Spleen (tissue), 11 donors: Measurements from ENCODE around the gene HOXA13. TPM values are rescaled to one million over a fixed set of nuclear protein-coding genes. Genes with fewer than 3 reads are reported as not detected.

ENCODE experiments used
- DNase-seq: peaks from one replicate; pipeline ENCODE4 v3.0.0-alpha.2; 2020
- H3K27ac ChIP-seq, 8 donors: fragments of 200-600 bp; sonication (generic) in 7 of 8; 1 replicate in 4 of 8; 2 replicates in 4 of 8; pipeline versions ENCODE4 v1.5.0 to v1.8.0; 2016 to 2021; ENCODE audit warnings: inconsistent platforms in 4 of 8, mild to moderate bottlenecking in 4 of 8, moderate library complexity in 1 of 8
- H3K27me3 ChIP-seq, 7 donors: fragments of 200-600 bp; sonication (generic) in 6 of 7; replicated peaks in 1 of 7; 1 replicate in 4 of 7; 2 replicates in 3 of 7; pipeline versions ENCODE4 v1.5.0 to v1.8.0; 2016 to 2021; ENCODE audit warnings: inconsistent platforms in 3 of 7, mild to moderate bottlenecking in 1 of 7
- H3K36me3 ChIP-seq, 6 donors: fragments of 200-600 bp; sonication (generic) in 5 of 6; 1 replicate in 4 of 6; 2 replicates in 2 of 6; pipeline versions ENCODE4 v1.5.0 to v1.8.0; 2016 to 2021; ENCODE audit warnings: inconsistent platforms in 2 of 6
- H3K4me1 ChIP-seq, 6 donors: fragments of 200-600 bp; sonication (generic) in 5 of 6; 1 replicate in 3 of 6; 2 replicates in 3 of 6; pipeline versions ENCODE4 v1.5.0 to v1.8.0; 2016 to 2021; ENCODE audit warnings: inconsistent platforms in 3 of 6
- H3K4me3 ChIP-seq, 8 donors: fragments of 200-600 bp; sonication (generic) in 7 of 8; 1 replicate in 4 of 8; 2 replicates in 4 of 8; pipeline versions ENCODE4 v1.5.0 to v1.8.0; 2016 to 2021; ENCODE audit warnings: inconsistent platforms in 4 of 8, mild to moderate bottlenecking in 4 of 8, moderate library complexity in 2 of 8
- H3K9me3 ChIP-seq, 8 donors: fragments of 200-600 bp; sonication (generic) in 7 of 8; 1 replicate in 4 of 8; 2 replicates in 4 of 8; pipeline versions ENCODE4 v1.5.0 to v1.8.0; 2016 to 2021; ENCODE audit warnings: inconsistent platforms in 4 of 8
- POLR2A ChIP-seq, 3 donors: fragments of 450-650 bp; IDR thresholded peaks; one replicate each; pipeline ENCODE4 v1.5.1; 2017; ENCODE audit warnings: antibody characterized with exemption in 3 of 3, mild to moderate bottlenecking in 1 of 3
- POLR2AphosphoS5 ChIP-seq, 3 donors: sonication (generic); formaldehyde crosslinking; IDR thresholded peaks; one replicate each; pipeline ENCODE4 v1.5.1; 2017; ENCODE audit warnings: antibody characterized with exemption in 3 of 3
- WGBS, 5 donors: extraction: QIAGEN DNeasy Blood & Tissue Kit in 3 of 5; methylation state at CpG; one replicate each; pipeline versions ENCODE4 v1.1.5 to v1.1.7; 2013 to 2018; 5-methylcytosine and 5-hydroxymethylcytosine counted together
- intact Hi-C: fragments of 100-400 bp; cut with DNase I; formaldehyde crosslinking; loops from one replicate; pipeline ENCODE4 v1.15.0; 2023; ENCODE audit warnings: low total_unique reads
- polyA plus RNA-seq, 3 donors: library from polyadenylated mRNA; stranded (reverse); fragments of 200-250 nt; gene quantifications; one replicate each; pipeline ENCODE4 v1.2.1, GENCODE V29; 2013
- total RNA-seq, 7 donors: library from RNA; depleted of rRNA in 3 of 7; stranded (reverse); fragments of >200 nt in 3 of 7; fragmentation: NEBNext Ultra II Directional in 4 of 7; extraction: Animal tissue kit (Norgen Biotek cat#: 25700) in 4 of 7; gene quantifications; one replicate each; pipeline versions ENCODE4 v1.1.0 to v1.2.1, GENCODE V29; 2016 to 2021
- TF ChIP-seq, protein P1 (sequence below), 11 experiments: fragments of 200-600 bp in 7 of 11; fragments of 450-650 bp in 4 of 11; sonication (generic) in 4 of 11; IDR thresholded peaks in 8 of 11; conservative IDR thresholded peaks in 3 of 11; 1 replicate in 7 of 11; 2 replicates in 4 of 11; pipeline versions ENCODE4 v1.4.0 to v1.8.0; 2016 to 2021; ENCODE audit warnings: antibody characterized with exemption in 11 of 11, inconsistent platforms in 4 of 11, mild to moderate bottlenecking in 1 of 11
- donor health status: healthy with polysubstance abuse.
- donor health status: DM: no; HTN: no; CAD: no; lungs with moderate emphysema.
- donor health status: DM: no; HTN: no; CAD: no.
- donor health status: Bipolar disorder and iron deficiency.
- donor health status: healthy.
- donor health status: DM: no; HTN: no; CAD: no.
- donor health status: DM: yes; HTN: yes; CAD: no.

HOXA13 gene
- total and polyA plus RNA-seq, 10 donors, result not detected

DNA sequence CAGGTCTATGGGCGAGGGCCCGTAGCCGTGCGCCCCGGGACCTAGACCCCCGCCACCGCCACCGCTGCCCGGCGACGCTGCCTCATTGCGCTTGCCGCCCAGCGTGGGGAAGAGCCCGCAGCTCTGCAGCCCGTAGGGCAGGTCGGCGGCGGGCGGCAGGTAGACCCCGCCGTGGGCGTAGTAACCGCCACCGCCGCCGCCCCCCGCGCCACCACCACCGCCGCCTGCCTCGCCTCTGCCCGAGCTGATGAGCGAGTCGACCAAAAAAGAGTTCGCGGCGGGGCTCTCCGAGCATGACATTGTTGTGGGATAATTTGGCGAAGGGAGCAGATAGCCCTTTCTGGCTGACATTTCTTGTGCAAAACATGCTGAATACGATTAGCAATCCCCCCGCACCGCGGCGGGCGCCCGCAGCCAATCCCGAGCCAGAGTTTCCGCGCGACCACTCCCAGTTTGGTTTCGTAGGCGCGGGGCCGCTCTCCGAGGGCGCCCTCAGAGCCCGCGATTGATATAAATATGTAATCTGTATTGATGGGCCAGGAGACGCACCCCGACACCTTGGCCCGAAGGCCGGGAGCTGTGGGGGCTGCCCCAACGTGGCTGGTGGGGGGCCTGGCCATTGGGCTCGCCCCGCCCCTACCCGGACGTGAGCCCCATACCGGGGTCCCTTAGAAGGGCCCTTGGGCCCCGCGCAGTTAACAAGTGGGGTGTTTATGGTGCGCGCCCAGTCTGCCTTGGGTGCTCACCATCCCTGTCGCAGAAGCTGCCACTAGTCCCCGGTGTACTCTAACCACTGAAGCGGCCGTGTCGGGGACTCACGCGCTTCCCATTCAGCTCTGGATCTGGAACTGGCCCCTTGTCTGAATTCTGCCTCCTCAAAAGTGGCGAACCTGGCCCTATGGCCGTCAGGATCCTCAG lies 25.7 kb downstream of the HOXA13 start, which contains the start of gene HOXA10:
Gene HOXA10 (minus strand): TSS at position 365 of the 918 bp plus-strand sequence. CDS start 14 bp downstream, at position 351.
- peak within 1 kb of the TSS in 2 of 8 donors; percentile 26 to 32 for H3K27ac ChIP-seq
- intact Hi-C loops, result no loop called here
- no peak for TF ChIP-seq POLR2A (IDR thresholded peaks at IDR 0.05)
- no peak for TF ChIP-seq POLR2AphosphoS5 (IDR thresholded peaks at IDR 0.05)
- TF ChIP-seq, protein P1, sequence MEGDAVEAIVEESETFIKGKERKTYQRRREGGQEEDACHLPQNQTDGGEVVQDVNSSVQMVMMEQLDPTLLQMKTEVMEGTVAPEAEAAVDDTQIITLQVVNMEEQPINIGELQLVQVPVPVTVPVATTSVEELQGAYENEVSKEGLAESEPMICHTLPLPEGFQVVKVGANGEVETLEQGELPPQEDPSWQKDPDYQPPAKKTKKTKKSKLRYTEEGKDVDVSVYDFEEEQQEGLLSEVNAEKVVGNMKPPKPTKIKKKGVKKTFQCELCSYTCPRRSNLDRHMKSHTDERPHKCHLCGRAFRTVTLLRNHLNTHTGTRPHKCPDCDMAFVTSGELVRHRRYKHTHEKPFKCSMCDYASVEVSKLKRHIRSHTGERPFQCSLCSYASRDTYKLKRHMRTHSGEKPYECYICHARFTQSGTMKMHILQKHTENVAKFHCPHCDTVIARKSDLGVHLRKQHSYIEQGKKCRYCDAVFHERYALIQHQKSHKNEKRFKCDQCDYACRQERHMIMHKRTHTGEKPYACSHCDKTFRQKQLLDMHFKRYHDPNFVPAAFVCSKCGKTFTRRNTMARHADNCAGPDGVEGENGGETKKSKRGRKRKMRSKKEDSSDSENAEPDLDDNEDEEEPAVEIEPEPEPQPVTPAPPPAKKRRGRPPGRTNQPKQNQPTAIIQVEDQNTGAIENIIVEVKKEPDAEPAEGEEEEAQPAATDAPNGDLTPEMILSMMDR (IDR thresholded peaks at IDR 0.05 in 8 of 11, conservative IDR thresholded peaks at IDR 0.05 in 3 of 11), result no peak
- peaks cover 15 to 59% (median 43%) of the 10 kb centered on the region in 6 donors for H3K4me1 ChIP-seq
- WGBS, 5 donors, result 5 to 13% (median 6%) methylated on average over 47 to 82 of the region's 82 CpGs
- H3K4me3 ChIP-seq, result peak within 1 kb of the TSS; percentile 16 to 72 (median 46)
- DNase-seq, result peak; percentile 73
- H3K27me3 ChIP-seq, result peaks cover 40 to 100% (median 100%) of the 10 kb centered on the region in 7 donors
- peaks cover 0 to 8% (median 0%) of the 10 kb centered on the region in 8 donors for H3K9me3 ChIP-seq
- H3K36me3 ChIP-seq, result no peaks in the 10 kb centered on the region

DNA sequence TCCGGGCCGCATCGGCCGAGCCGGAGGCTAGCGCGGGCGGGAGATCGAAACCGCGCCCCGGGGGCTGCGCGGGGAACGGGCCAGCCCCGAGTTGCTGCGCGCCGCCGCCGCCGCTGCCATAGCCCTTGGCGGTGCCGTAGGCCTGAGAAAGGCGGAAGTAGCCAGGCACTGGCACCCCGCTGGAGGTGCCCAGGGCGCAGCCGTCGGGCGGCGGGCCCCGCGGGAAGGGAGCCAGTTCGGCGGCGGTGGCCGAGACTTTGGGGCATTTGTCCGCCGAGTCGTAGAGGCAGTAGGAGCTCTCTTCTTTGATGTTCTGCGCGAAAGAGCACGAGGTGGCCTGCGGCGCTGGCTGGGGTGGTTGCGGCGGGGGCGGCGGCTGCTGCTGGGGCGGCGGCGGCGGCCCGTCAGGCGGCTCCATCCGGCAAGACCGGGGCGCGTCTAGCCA lies 26.4 kb downstream of the HOXA13 start:
- Histone ChIP-seq H3K27me3 (peaks cover 42 to 100% (median 100%) of the 10 kb centered on the region in 7 donors), H3K9me3 (peaks cover 0 to 8% (median 0%) of the 10 kb centered on the region in 8 donors), H3K4me3 (peak overlapping the region; percentile 16 to 72 (median 46)), H3K27ac (peak overlapping the region in 2 of 8 donors; percentile 26 to 32), H3K4me1 (peaks cover 15 to 64% (median 42%) of the 10 kb centered on the region in 6 donors), H3K36me3 (no peaks in the 10 kb centered on the region)
- DNase-seq, result peak; percentile 91
- TF ChIP-seq POLR2A (IDR thresholded peaks at IDR 0.05), result no peak
- TF ChIP-seq POLR2AphosphoS5 (IDR thresholded peaks at IDR 0.05), result peak in 1 of 3 donors; percentile 3
- 1 to 3% (median 1%) methylated on average over 36 to 59 of the region's 59 CpGs; no CpG with 5 or more reads in 1 of the 5 donors for WGBS, 5 donors
- intact Hi-C loops, result no loop called here

DNA sequence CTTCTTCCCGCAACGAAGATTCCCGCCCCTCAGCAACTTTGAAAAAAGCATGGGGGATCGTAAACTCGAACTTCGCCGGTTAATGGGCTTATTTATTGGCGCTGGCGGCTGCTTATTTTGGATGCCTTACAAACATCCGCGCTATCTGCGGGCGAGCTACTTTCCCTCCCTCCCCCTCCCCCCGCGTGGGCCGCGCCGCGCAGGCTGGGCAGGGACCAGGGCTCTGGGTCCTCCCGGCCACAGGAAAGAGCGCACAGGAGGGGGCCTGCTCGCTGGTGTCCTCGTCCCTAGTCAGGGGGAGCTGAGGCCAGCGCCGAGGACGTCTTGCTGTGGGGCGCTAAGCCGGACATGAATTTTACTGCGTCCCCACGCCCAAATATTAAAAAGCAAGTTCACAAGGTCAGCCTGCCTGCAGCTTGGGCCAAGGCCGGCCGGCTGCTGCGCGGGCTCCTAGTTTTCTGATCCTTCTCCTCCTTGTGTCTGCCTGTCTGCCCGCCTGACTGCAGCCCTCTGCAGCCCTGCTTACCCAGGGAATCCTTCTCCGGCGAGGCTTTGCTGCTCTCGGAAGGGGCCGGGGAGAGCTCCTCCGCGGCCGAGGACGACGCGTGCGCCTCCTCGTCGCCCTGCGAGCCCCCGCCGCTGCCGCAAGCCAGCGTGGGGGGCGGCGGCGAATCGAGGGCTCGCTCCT lies 26.9 kb downstream of the HOXA13 start:
- Histone ChIP-seq H3K36me3 (no peaks in the 10 kb centered on the region), H3K4me1 (peaks cover 15 to 70% (median 44%) of the 10 kb centered on the region in 6 donors), H3K9me3 (peaks cover 0 to 8% (median 0%) of the 10 kb centered on the region in 8 donors), H3K27me3 (peaks cover 47 to 100% (median 100%) of the 10 kb centered on the region in 7 donors), H3K27ac (peak overlapping the region in 2 of 8 donors; percentile 26 to 32), H3K4me3 (peak overlapping the region; percentile 16 to 72 (median 46))
- TF ChIP-seq, protein P1 (IDR thresholded peaks at IDR 0.05 in 8 of 11, conservative IDR thresholded peaks at IDR 0.05 in 3 of 11), result no peak
- peak in 1 of 3 donors; percentile 50 for TF ChIP-seq POLR2AphosphoS5 (IDR thresholded peaks at IDR 0.05)
- 0 to 2% (median 2%) methylated on average over 16 to 58 of the region's 58 CpGs for WGBS, 5 donors
- intact Hi-C loops, result no loop called here
- DNase-seq, result peak; percentile 76

GRCh38 chr7:27172315-27172774 lies 27.5 kb downstream of the HOXA13 start:
- intact Hi-C loops, result no loop called here
- Histone ChIP-seq H3K36me3 (no peaks in the 10 kb centered on the region), H3K27ac (no peak overlapping the region), H3K4me1 (peaks cover 15 to 76% (median 44%) of the 10 kb centered on the region in 6 donors), H3K9me3 (peaks cover 0 to 8% (median 0%) of the 10 kb centered on the region in 8 donors), H3K27me3 (peaks cover 47 to 100% (median 100%) of the 10 kb centered on the region in 7 donors), H3K4me3 (peak overlapping the region in 3 of 8 donors; percentile 45 to 72 (median 52))
- TF ChIP-seq POLR2AphosphoS5 (IDR thresholded peaks at IDR 0.05) (no peak), POLR2A (IDR thresholded peaks at IDR 0.05) (no peak)
- TF ChIP-seq, protein P1 (IDR thresholded peaks at IDR 0.05 in 8 of 11, conservative IDR thresholded peaks at IDR 0.05 in 3 of 11), result no peak
- DNase-seq, result peak; percentile 41
- 6 to 19% (median 7%) methylated on average over 10 of the region's 10 CpGs for WGBS, 5 donors
